ENCODE data around the gene GNA12. TPM values are rescaled to one million over a fixed set of nuclear protein-coding genes. Genes with fewer than 3 reads are reported as not detected.

GNA12 gene
- total RNA-seq, 1 donor from 2014 or later: 31.7 TPM

GRCh38 chr7:2717293-2718261 is 126.5 kb downstream of the GNA12 start:
- intact Hi-C loops (cut with micrococcal nuclease): loop anchor here (1.0 kb wide), 2 partner anchors 8 to 41 kb away; no protein-coding TSS in a partner anchor

GRCh38 chr7:2716906-2717292 is 127.2 kb downstream of the GNA12 start:
- intact Hi-C loops (cut with micrococcal nuclease): loop anchor here (1.0 kb wide), 2 partner anchors 8 to 41 kb away; no protein-coding TSS in a partner anchor

GRCh38 chr7:2716488-2716887 is 127.6 kb downstream of the GNA12 start:
- intact Hi-C loops (cut with micrococcal nuclease): no loop called here

GRCh38 chr7:2715341-2716231 is 128.5 kb downstream of the GNA12 start:
- intact Hi-C loops (cut with micrococcal nuclease): loop anchor here (1.0 kb wide), 1 partner anchor 82 kb away; no protein-coding TSS in a partner anchor

DNA sequence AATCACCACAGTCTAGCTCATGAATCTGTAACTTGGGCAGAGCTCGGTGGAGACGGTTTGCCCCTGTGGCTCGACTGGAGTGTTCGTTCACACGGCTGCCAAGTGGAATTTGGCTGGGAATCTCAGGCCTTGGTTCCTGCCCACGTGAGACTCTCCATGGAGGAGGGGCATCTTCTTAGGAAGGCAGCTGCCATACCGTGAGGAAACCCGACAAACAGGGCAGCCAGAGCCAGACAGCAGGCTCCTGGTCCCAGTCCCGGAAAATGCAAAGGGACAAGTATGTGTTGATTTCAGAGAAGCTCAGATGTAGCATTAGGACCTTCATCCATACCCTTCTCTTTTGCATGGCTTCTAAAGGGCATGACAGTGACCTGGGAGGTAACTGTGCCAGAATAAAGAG is 129.5 kb downstream of the GNA12 start:
- intact Hi-C loops (cut with micrococcal nuclease): loop anchor here (1.0 kb wide), 1 partner anchor 81 kb away; no protein-coding TSS in a partner anchor

- intact Hi-C loops (cut with micrococcal nuclease): no loop called here
Measured at GRCh38 chr7:2713978-2714377, 130.1 kb downstream of the GNA12 start.

- intact Hi-C loops (cut with micrococcal nuclease): no loop called here
Measured at GRCh38 chr7:2713370-2713769, 130.7 kb downstream of the GNA12 start.

- intact Hi-C loops (cut with micrococcal nuclease): loop anchor here (1.0 kb wide), 1 partner anchor 46 kb away; no protein-coding TSS in a partner anchor
Measured at GRCh38 chr7:2711895-2712675, 132.0 kb downstream of the GNA12 start.

DNA sequence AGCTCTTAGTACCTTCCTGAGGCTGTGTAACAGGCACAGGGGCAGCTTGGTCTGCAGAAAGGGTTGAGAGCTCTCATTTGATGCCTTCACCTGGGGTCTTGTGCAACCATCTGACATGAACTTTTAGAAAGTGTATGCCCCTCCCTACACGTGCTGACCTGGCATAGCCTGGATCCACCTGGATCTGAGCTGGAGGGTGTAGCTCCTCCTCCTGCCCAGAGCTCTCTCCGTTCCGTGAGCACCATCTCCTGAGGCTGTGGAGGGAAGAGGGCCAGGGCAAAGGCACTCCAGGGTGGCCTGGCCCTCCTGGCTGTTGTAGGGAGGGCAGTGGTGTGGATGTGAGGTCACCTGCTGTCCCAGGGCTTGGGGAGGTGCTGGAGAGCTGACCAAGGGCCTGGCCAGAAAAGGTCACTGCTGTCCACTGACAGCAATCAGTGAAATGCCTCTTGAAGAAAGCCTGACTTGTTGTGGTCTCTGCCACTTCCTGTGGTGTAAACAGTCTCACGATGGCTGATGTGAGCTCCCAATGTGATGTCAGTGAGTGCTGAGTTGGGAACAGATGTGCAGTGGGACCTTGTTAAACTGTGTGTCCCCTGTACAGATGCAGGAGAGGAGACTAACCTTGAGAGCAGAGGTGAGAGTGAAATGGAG is 133.1 kb downstream of the GNA12 start:
- intact Hi-C loops (cut with micrococcal nuclease): loop anchor here (1.0 kb wide), 2 partner anchors 9 to 47 kb away; no protein-coding TSS in a partner anchor

DNA sequence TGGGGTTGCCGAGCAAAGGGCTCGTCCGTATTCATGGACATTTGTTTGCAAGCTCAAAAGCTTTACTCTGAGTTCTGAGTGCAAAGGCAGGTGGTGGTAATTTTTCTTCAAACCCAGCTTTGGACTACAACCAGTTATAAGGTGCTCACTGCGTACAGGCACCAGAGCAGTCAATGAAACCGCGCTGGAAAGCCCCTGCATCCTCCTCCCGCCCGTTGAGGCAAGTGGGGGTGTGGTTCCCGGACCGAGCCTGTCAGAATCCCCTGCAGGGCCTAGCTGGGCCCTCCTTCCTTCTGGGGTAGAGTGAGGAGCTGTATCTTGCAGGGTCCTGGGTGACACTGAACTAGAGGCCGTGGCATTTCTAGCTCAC is 133.8 kb downstream of the GNA12 start:
- intact Hi-C loops (cut with micrococcal nuclease): loop anchor here (1.0 kb wide), 1 partner anchor 10 kb away; no protein-coding TSS in a partner anchor

DNA sequence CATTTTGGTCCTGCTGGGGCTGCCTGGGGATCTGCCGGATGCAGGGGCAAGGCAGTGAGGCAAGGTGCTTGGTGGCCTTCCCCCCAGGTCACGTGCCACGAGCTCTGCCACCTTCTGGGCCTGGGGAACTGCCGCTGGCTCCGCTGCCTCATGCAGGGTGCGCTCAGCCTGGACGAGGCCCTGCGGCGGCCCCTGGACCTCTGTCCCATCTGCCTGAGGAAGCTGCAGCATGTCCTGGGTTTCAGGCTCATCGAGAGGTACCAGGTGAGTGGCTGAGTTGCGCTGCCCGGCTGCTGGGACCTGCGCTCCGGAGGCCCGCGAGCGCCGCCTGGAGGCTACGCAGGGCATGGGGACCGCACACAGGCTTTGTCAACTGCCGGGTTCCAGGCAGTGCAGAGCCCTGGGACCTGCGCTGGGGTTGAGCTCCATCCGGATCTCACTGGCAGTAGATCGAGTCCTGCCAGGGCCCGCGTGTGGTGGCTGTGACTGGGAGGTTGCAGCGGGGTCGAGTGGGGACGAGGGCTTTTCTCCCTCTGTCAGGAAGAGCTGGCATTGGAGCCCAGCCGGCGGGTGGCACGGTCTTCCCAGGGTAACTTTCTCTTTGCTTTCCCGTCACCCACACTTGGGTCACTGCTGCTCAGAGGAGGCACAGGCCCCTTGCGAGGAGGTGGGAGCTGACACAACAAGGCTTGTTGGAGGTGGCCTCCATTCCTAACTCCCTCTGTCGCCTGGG is 134.4 kb downstream of the GNA12 start:
- intact Hi-C loops (cut with micrococcal nuclease): loop anchor here (1.0 to 2.0 kb wide), 7 partner anchors 8 to 258 kb away; partner anchors contain the start of gene TTYH3

GRCh38 chr7:2708547-2709310 is 135.4 kb downstream of the GNA12 start:
- intact Hi-C loops (cut with micrococcal nuclease): loop anchor here (1.0 to 2.0 kb wide), 6 partner anchors 9 to 257 kb away; partner anchors contain the start of gene TTYH3

GRCh38 chr7:2708041-2708440 is 136.1 kb downstream of the GNA12 start:
- intact Hi-C loops (cut with micrococcal nuclease): loop anchor here (2.0 kb wide), 1 partner anchor 77 kb away; the partner anchor contains the start of gene TTYH3

DNA sequence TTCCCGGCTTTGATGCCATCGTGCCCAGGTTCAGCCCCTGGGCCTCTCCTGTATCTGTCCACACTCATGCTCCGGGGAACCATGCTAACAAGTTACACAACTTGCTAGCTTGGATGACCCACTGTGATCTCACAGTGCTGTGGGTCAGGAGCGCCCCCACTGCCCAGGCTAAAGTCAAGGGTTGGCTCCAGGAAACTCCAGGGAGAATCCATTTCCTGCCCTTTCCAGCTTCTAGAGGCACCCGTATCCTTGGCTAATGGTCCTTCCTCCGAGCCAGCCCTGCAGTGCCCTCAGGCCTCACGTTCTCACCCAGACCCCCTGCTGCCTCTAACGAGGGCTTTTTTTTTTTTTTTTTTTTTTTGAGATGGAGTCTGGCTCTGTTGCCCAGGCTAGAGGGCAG is 136.6 kb downstream of the GNA12 start:
- intact Hi-C loops (cut with micrococcal nuclease): no loop called here

GRCh38 chr7:2706685-2707126 is 137.4 kb downstream of the GNA12 start:
- intact Hi-C loops (cut with micrococcal nuclease): no loop called here

DNA sequence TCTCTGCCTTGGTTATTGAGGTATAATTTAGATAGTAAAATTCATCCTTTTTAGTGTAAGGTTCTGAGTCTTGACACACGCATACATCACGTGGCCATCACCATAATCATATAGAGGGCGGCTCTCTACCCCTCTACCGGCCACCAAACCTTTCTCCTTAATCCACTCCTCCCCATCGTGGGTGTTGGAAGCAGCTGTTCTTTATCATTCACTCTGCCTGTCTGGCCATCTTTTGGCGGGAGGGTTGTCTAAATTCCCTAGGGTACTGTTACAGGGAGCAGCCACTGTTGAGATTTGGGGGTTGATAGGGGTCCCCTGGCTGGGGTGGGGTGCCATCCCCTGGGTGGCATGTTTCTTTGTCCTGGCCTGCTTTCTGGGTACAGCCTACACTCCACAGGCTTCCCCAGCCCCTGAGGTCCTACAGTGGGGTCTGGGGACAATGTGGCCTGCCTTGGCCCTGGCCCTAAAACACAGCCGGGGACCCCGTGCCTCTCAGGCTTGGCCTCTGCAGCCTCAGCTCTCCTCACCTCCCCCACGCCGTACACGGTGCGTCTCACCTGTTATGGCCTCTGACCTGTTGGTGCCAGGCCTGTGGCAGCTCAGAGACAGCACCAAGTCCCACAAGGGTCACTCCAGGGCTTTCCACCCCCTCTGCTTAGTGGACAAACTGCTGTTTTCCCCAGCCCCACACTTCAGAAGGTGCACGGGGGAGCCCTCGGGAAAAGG is 138.6 kb downstream of the GNA12 start:
- intact Hi-C loops (cut with micrococcal nuclease): no loop called here

GRCh38 chr7:2702594-2702957 is 141.5 kb downstream of the GNA12 start:
- intact Hi-C loops (cut with micrococcal nuclease): no loop called here

Data from T-helper 1 cell treated with Interleukin-12 subunit alpha and Interleukin-12 subunit beta and Interleukin-4 antibody, amounts not matched to agents 30 ng/mL and 1 ng/mL, for 36 hours (primary cell).